Tongue (tissue), 2 donors: Measurements from ENCODE around the gene GIMAP4. TPM values are rescaled to one million over a fixed set of nuclear protein-coding genes. Genes with fewer than 3 reads are reported as not detected.
"Not testable (repeated sequence)": the region's sequence is repeated elsewhere in the genome, so short reads cannot be mapped to it uniquely, and the experiment has no call there.

Experiments used
- DNase-seq: peaks from one replicate; pipeline ENCODE4 v3.0.0-alpha.2; 2015
- total RNA-seq: library from RNA; depleted of rRNA; stranded (reverse); fragments of >200 nt; gene quantifications from one replicate; pipeline ENCODE4 v1.2.3, GENCODE V29; 2014

Gene GIMAP4
- total RNA-seq, 1 donor from 2014 or later: 42.2 TPM

DNA sequence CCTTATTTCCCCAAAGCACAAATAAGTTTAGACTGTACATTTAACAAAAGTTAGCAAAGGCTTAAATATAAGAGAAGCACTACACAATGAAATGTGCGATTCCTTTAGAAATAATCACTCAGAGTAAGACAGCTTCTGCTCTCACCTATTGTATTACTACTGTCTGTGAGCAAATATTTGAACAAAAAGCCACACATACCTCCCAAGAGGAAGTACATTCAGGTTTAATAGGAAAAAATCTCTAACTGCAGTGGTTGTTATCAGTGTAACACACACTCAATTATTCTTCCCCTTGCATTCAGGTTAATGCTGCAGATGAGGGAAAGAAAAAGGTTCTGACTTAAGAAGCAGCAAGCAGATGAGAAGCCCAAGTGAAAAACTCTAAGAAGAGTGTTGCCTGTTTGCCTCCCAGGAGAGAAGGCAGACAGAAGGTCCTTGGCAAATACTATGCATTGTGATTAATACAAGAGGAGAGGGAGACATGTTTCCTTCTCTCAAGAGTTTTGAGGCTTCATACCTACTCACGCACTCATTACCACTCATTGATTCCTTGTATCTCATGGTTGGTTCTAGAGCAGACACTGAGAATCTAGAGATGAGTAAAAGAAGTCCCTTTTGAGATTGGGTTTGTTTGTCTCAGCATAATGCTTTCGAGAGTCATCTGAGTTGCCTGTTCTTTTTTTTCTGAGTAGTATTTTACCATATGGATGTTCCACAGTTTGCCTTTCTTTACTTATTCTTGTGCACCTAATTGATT lies 13.6 kb downstream of the GIMAP4 start:
- no peak for DNase-seq

DNA sequence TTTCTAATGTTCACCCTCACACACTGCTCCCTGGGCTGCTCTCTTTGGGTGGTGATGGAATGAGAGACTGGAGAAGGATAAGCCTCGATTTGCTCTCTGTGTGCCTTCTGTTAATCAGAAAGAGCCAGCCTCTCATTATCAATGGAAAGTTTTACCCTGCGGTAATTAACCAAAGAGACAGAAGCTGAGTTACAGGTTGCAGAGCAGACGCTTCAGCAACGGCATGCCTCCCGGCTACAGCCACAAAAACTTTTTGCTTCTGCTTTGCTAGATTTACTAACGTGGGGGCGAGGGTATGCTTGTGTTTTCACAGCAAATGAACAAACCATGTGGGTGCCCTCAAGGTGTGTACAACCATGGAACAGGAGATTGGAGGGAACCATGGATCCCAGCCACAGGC lies 18.0 kb downstream of the GIMAP4 start:
- no peak for DNase-seq

DNA sequence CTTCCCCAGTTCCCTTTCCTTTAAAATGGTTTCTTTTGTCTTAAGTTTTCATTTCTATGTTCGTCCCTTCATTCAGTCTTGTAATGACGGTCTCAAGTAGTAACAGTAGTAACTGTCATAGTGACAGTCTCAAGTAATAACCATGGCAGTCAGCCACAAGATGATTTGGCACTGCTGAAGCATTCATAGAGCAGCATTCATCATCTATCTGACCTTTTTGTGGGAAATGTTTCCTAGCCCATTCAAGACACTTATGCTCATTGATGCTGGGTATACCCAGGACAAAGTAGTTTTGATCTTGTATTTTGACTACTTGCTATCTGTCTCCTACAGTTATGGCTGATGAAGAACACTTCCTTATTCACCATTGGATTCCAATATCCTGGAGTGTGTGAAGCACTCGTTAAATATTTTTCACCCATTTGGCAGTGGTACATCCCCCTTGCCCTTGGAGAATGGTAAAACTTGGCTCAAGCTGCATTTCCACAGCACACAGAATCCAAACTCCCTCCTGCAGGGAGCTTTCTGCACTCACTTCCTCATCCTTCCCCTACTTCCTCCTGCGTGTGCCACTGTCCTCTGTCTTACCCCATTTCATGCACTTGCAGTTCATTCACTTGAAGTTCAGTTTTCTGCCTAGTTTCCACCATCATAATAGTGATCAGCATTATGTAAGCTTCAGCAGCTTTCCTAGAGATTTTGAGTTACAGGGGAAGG lies 19.0 kb downstream of the GIMAP4 start:
- no peak for DNase-seq

DNA sequence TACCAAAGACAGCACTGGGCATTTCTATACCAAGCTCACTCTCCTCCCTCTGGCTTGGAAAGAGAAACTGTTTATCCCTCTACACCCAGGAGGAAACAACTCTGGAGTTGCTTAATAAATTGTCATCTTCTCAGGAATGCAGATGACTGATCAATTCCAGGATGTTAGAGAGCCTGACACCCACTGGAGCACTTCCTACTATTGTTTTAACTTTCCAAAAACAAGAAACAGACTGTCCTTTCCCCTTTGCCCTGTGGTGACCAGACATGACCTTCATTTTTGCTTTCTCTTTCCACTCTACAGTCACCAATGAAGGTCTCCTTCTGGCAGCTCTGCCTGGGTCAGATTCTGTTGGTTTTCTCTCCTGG lies 19.6 kb downstream of the GIMAP4 start:
- DNase-seq: no peak

GRCh38 chr7:150587551-150587950 lies 20.4 kb downstream of the GIMAP4 start:
- no peak for DNase-seq

- no peak for DNase-seq
These were observed 27.6 kb downstream of the GIMAP4 start for GRCh38 chr7:150594805-150595204.

- no peak for DNase-seq
These were observed 28.2 kb downstream of the GIMAP4 start for GRCh38 chr7:150595361-150595760.

GRCh38 chr7:150603600-150603999 lies 36.4 kb downstream of the GIMAP4 start:
- DNase-seq: not testable (repeated sequence)

DNA sequence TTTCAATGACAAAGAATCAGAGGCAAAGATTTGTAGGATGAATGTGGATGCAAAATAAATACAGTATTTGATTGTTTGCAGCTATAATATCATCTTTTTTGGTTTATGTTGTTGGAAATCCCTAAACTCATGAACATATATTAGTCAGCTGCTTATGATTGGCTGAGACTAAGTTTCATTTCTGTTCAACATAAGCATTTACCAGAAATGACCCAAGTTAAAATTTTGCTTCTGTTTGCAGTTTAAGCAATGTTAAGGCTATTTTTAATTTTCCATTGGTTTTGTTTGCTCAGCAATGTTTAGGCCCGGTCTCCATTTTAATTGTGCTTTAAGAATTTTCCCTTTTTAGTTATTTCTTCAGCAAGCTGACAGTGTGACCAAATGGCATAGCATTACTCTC lies 43.0 kb downstream of the GIMAP4 start:
- no peak for DNase-seq

DNA sequence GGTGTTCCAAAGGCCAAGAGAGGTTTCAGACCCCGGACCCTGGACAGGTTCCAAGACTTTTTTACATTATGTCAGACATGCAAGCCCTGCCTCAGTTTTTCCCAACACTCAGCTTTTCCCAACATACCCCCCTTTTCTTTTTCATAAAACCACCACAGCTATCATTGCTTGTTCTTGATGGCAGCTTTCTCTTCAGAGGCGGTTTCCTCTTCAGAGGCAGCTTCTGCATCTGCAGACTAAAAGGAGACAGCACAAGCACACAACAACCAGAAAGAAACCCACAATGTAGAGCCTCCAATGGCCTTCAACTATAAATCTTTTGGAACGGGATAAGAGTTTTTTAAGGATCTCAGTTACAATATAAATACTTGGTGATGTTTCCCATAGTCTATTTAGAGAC lies 45.7 kb downstream of the GIMAP4 start:
- DNase-seq: no peak

- no peak for DNase-seq
These were observed 46.7 kb downstream of the GIMAP4 start for GRCh38 chr7:150613880-150614279.

GRCh38 chr7:150614426-150614825 lies 47.2 kb downstream of the GIMAP4 start:
- not testable (repeated sequence) for DNase-seq

- DNase-seq: not testable (repeated sequence)
These were observed 48.1 kb downstream of the GIMAP4 start for GRCh38 chr7:150615221-150615755.

DNA sequence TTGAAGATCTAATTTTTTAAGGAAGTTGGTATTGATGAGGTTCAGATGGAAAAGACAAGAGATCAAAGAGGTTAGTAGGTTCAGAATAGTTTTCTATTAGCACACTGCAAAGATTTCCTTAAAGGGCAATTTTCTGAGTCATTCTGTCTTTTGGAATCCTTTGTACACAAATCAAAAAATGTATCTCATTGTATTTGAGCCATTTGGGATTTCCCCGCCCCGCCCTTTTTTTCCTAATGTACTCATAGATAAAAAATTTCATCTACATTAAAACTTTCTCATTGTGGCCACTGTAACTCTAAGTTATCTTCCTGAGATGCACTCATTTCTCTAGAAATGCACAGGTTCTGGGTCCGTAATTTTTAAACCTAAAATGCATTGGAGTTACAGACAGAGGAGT lies 52.9 kb downstream of the GIMAP4 start:
- no peak for DNase-seq

GRCh38 chr7:150620617-150621371 lies 53.6 kb downstream of the GIMAP4 start:
- DNase-seq: no peak

DNA sequence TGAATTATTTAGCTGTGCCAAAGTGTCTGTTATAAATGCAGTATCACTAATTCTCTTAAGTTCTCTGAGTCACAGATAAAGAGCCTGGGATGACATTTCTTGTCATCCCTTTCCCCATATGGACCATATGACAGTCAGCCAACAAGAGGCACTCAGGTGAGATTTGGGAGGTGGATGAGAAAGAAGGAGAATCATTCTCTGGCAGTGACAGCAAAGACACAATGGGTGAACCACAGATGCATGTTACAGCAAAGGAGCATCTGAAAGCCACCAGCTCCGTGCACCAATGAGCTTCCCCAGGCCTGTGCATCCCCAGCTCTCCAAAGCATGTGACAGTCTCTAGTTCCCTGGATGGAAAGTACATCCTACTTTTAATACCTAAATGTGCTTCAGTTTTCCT lies 54.2 kb downstream of the GIMAP4 start:
- DNase-seq: no peak

Other genes with a start within 250 kb of the GIMAP4 start
- 6.3 TPM for gene LRRC61, start 244.0 kb upstream of the GIMAP4 start, total RNA-seq
- gene ACTR3C, start 243.8 kb upstream of the GIMAP4 start, total RNA-seq: 12.1 TPM
- gene RARRES2, start 225.8 kb upstream of the GIMAP4 start, total RNA-seq: 35.5 TPM
- 76.1 TPM for gene REPIN1, start 198.6 kb upstream of the GIMAP4 start, total RNA-seq
- gene ZNF775, start 188.1 kb upstream of the GIMAP4 start, total RNA-seq: 17.1 TPM
- 12.2 TPM for gene GIMAP8, start 116.8 kb upstream of the GIMAP4 start, total RNA-seq
- gene GIMAP7, start 52.5 kb upstream of the GIMAP4 start, total RNA-seq: 8.2 TPM
- 20.9 TPM for gene GIMAP6, start 65.0 kb downstream of the GIMAP4 start, total RNA-seq
- 14.8 TPM for gene GIMAP2, start 118.3 kb downstream of the GIMAP4 start, total RNA-seq
- 3.2 TPM for gene GIMAP1, start 149.2 kb downstream of the GIMAP4 start, total RNA-seq
- gene GIMAP5, start 170.0 kb downstream of the GIMAP4 start, total RNA-seq: 23.8 TPM
- 27.5 TPM for gene TMEM176B, start 233.0 kb downstream of the GIMAP4 start, total RNA-seq
- 13.6 TPM for gene TMEM176A, start 233.4 kb downstream of the GIMAP4 start, total RNA-seq